ENCODE data around the gene BRMS1.
A peak's percentile ranks its signal among the peaks of the same experiment; 100 is the strongest.
"Not testable (repeated sequence)": the region's sequence is repeated elsewhere in the genome, so short reads cannot be mapped to it uniquely, and the experiment has no call there.

The BRMS1 gene, protein sequence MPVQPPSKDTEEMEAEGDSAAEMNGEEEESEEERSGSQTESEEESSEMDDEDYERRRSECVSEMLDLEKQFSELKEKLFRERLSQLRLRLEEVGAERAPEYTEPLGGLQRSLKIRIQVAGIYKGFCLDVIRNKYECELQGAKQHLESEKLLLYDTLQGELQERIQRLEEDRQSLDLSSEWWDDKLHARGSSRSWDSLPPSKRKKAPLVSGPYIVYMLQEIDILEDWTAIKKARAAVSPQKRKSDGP

GRCh38 chr11:66344550-66345315, at the start of gene BRMS1:
Gene BRMS1, minus strand, starts transcription at chr11:66345104. Its CDS starts 2,870 bp downstream, at chr11:66342234.
- DNase-seq (ENCODE audit: low spot score): peak; percentile 100

DNA sequence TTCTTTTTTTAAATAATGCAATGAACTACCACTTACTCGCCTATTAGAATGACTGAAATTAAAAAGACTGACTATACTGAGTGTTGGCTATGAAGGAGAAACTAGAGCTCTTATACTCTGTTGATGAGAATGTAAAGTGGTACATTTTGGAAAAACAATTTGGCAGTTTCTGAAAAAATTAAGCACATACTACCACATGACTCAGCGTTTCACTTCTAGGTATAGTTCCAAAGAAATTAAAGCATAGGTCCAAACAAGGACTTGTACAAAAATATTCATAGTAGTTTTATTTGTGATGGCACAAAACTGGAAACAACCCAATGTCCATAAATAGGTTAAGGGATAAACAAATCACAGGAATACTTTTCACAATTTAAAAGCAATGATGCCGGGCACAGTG, 49.0 kb upstream of the BRMS1 start:
- DNase-seq (ENCODE audit: low spot score): no peak

DNA sequence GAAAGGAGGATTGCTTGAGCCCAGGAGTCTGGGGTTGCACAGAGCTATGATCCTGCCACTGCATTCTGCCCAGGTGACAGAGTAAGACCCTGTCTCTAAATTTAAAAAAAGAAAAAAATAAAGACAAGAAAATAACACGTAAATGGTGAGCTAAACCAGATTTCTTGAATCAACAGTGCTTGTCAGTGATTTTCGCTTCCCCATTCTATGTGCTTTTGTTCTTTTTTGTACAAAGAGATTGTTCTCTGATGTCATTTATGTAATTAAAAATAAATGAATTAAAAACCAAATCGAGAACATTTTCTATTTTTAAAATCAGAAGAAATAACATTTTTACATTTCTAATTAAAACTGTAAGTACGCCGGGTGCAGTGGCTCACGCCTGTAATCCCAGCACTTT, 46.4 kb upstream of the BRMS1 start:
- no peak for DNase-seq (ENCODE audit: low spot score)

- DNase-seq (ENCODE audit: low spot score): peak; percentile 99
Measured at GRCh38 chr11:66388780-66389386, 44.0 kb upstream of the BRMS1 start.

GRCh38 chr11:66386171-66387069, 41.5 kb upstream of the BRMS1 start:
- peak; percentile 96 for DNase-seq (ENCODE audit: low spot score)

- DNase-seq (ENCODE audit: low spot score): not testable (repeated sequence)
Measured at GRCh38 chr11:66384316-66384715, 39.4 kb upstream of the BRMS1 start.

DNA sequence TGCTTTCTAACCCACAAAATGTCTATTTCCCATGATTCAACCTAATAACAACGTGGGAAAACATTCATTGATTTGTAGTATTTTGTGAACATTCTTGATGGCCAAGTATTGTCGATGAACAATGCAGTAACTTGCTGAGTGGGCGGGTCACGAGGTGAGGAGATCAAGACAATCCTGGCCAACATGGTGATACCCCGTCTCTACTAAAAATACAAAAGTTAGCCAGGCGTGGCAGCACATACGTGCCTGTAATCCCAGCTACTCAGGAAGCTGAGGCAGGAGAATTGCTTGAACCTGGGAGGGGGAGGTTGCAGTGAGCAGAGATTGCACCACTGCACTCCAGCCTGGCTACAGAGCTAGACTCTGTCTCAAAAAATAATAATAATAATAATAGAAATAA, 35.4 kb upstream of the BRMS1 start:
- not testable (repeated sequence) for DNase-seq (ENCODE audit: low spot score)

DNA sequence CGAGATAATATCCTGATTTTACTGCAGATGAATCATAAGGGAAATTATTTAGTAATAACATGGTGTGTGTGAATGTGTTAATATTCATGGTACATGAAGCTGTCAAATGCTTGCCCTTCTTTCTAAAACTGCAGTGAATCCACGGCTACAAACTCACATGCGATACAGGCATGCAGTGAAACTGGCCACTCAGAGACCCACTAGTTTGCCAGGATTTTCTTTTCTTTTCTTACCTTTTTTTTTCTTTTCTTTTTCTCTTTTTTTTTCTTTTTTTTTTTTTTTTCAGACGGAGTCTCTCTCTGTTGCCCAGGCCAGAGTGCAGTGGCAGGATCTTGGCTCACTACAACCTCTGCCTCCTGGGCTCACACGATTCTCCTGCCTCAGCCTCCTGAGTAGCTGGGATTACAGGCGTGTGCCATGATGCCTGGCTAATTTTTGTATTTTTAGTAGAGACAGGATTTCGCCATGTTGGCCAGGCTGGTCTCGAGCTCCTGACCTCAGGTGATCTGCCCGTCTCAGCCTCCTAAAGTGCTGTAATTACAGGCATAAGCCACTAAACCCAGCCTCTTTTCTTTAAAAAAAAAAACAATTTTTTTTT, 28.9 kb upstream of the BRMS1 start:
- DNase-seq (ENCODE audit: low spot score): not testable (repeated sequence)

DNA sequence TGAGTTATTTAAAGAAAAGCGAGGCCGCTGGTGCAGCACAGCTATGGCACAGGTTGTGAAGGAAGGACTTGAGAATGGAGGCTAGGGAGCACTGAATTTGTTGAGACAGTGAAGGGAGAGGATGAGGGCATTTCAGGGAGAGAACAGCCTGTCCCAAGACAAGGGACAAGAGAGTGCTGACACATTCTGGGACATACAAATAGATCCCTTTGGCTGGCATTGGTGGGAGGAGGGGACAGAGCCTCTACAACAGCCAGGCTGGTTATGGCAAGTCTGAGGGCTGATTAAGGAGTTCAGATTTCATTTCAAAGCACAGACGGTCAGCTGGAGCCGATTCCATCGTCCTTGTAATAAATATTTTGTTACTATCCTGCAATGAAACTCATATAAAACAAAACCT, 28.4 kb upstream of the BRMS1 start:
- DNase-seq (ENCODE audit: low spot score): peak; percentile 37

DNA sequence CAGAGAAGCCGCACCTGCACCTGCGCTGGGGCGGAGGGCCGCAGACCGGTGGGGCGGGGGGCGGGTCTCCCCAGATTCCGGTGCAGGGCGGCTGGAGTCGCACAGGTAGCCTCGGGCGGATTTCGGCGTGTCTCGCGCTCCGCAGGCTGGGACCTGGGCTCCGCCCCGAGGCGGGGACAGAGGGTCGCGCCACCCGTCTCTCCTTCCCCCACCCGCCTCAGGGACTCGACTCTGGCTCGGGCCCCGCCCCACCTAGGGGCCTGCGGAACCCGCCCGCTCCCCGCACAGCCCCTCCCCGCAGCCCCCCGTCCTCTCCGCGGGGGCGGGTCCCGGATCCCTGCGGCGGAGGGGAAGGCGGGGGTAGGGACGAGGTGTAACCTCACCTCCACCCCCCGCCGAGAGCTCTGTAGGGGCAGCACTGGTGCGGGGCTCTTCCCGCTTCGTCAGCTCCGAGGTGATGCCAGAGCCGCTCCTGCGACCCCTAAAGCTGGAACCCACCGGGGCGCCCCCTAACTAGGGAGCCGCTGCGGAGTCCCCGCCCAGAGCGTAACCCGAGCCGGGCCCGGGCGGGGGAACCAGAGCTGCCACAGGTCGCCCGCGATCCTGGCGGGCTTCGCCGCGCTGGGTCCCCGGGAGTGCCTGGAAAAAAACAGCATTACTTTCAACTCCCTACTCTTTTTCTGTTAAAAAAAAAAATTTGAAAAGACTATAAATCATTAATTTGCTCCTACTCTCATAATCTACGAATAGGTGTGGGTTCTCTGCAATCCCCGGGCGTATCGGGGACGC, 26.9 kb upstream of the BRMS1 start, which contains the start of gene SLC29A2:
TSS of gene SLC29A2 (minus strand) at position 134 of the 789 bp plus-strand sequence. CDS start 169 bp downstream, outside the sequence.
- peak; percentile 100 for DNase-seq (ENCODE audit: low spot score)

DNA sequence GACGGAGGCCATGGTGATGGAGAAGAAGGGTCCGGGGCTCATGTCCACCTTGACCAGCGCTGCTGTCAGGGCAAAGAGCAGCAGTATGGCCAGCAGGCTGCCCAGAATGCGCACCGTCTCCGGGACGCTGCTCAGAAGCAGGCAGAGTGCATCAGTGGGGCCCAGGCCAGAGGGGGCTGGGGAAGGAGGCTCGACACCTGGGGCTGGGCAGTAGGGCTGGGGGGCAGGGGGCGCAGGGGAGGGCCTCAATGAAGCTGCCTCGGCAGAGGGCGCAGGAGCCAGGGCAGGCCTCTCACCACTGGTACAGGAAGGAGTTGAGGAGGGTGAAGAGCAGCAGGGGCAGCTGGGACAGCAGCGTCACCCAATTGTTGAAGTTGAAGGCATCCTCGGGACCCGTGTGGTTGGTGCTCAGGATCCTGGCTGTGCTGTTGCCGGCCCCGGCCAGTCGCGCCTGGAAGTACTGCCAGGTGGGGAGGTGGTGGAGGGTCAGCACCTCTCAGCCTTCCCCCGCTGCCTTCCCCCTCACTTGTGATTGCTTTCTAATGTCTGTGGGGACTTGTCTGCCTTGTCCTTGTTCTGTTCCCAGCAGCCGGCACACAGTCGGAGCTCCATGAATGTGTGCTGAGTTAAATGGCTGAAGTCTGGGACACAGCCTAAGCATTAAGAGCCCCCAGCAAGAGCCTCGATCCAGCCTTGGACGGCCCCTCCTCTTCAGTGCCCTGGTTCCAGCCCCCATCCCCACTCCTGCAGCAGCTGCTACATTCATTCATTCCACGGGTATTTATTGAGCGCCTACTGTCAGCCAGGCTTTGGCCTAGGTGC, 24.4 kb upstream of the BRMS1 start:
- DNase-seq (ENCODE audit: low spot score): no peak

DNA sequence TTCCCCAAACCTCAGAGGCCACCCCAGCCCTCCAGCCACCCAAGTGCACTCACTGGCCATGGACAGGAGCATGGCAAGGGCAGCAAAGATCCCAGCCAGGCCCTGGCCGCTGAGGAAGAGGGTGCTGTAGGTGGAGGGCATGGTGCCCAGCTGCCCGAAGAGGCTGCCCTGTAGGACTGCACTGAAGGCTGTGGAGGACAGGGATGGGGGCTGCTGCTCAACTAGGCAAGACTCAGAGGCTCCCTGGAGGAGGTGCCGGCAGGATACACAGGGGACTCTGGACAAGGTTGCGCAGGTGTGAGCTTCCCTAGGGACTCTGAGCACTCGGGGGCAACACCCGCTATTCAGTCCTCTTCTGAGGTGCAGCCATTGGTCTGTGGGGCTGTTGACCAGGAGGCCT, 23.6 kb upstream of the BRMS1 start:
- no peak for DNase-seq (ENCODE audit: low spot score)

GRCh38 chr11:66367561-66368312, 22.8 kb upstream of the BRMS1 start:
- no peak for DNase-seq (ENCODE audit: low spot score)

DNA sequence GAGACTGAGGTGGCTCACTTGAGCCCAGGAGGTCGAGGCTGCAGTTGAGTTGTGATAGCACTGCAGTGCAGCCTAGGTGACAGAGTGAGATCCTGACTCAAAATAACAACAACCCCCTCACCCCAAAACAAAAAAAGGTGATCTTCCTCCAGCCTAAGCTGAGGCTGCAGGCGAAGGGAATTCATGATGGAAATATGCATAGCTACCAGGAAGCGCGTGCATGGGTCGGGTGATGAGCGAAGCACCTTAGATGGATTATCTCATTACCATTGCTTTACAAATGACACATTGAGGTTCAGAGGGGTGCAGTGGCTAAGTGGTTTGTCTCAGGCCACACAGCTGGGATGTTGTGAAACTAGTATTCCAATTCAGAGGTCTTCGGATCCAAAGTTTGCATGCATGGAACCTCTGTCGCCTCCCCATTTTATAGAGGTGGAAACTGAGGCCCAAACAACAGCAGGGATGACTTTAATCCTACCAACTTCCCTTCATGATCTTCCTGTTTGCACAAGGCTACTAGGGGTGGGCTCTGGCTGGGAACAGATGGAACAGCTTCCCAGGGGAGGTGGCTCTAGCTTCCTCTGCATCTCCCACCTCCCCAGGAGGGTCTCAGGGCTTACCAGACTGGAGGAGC, 22.1 kb upstream of the BRMS1 start:
- peak; percentile 44 for DNase-seq (ENCODE audit: low spot score)

DNA sequence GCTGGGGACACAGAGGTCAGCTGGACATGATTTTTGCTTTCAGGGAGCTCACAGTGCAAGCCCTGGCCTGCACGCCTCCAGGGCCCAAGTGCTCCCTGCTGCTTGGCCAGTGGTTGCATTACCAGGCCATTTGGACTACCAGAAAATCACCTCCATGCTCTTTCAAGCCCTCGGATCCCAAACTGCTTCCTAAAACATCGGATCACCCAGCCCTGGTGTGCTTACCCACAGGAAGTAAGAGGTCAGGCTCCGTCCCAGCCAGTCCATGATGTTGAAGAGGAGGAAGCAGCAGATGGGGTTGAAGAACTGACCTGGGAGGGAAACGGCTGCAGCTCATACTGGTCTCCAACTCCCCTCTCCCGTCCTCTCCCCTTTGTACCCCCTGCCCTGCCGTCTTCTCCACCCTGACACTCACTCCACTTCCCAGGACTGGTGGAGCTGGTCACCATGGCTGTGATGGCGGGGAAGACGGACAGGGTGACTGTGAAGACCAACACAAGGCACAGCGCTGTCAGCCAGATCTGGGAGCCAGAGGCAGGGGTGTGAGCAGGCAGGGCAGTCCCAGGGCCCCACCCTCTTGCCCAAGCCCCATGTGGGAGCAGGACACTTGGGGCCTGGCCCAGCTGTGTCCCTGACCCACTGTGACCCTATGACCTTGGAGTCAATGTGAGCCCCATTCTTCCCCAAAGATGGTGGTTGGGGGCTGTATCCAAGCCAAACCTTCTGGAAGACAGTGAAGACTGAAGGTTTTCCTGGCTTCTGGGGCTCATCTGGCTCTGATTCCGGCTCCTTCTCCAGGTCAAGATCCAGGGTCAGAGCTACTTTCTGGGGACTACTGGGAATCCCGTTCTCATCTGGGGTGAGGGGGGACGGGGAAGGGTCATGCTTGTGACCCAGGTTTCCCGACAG, 21.1 kb upstream of the BRMS1 start:
- DNase-seq (ENCODE audit: low spot score): peak; percentile 56

GRCh38 chr11:66365166-66365565, 20.3 kb upstream of the BRMS1 start:
- DNase-seq (ENCODE audit: low spot score): no peak

DNA sequence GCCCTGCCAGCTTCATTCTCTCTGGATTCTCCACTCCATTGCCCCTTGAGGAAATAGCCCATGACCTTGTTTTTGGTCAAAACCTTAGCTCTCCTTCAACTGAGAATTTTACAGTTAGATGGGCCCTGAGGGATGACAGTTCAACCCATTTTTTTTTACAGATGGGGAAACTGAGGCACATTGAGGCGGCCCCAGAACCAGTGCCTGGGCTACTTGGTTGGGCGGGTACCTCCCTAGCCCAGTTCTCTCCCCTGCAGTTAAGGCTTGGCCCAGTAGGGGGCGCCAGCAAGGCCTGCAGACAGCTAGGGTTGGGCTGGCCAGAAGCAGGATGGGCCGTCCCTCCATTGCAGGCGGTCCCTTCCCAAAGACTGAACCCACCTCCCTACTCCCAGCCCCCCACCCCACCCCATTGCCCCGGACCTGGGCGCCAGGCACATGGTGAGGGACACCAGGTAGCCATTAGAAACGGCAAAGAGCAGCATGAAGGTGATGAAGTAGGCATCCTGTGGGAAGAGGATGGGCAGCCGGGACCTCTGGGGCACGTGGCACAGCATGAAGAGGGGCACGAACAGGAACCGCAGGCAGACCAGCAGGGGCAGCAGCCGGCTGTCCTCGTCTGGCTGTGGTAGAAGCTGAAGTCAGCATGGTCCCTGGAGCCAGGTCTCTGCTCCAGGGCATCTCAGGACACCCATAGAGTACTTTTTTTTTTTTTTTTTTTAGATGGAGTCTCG, 19.1 kb upstream of the BRMS1 start:
- peak; percentile 100 for DNase-seq (ENCODE audit: low spot score)

Data from HuH-7 (cell line).